ENCODE measurements around the gene NUBP2.
A peak's percentile ranks its signal among the peaks of the same experiment; 100 is the strongest.

The NUBP2 gene

GRCh38 chr16:1812732-1813163, 30.0 kb downstream of the NUBP2 start:
- DNase-seq, result peak; percentile 23 to 52 (median 42)

GRCh38 chr16:1815461-1815860, 32.7 kb downstream of the NUBP2 start:
- no peak for DNase-seq

- no peak for DNase-seq
Measured at GRCh38 chr16:1816396-1817275, 33.9 kb downstream of the NUBP2 start.

GRCh38 chr16:1817276-1817589, 34.5 kb downstream of the NUBP2 start:
- no peak for DNase-seq

GRCh38 chr16:1817716-1818115, 35.0 kb downstream of the NUBP2 start:
- DNase-seq, result no peak

GRCh38 chr16:1818204-1818872, 35.6 kb downstream of the NUBP2 start:
- no peak for DNase-seq

GRCh38 chr16:1818873-1819525, 36.2 kb downstream of the NUBP2 start:
- no peak for DNase-seq

- DNase-seq, result no peak
Measured at GRCh38 chr16:1819611-1820010, 36.9 kb downstream of the NUBP2 start.

GRCh38 chr16:1820096-1820945, 37.6 kb downstream of the NUBP2 start:
- DNase-seq, result no peak

GRCh38 chr16:1820946-1821290, 38.2 kb downstream of the NUBP2 start:
- DNase-seq, result no peak

GRCh38 chr16:1821861-1822611, 39.3 kb downstream of the NUBP2 start:
- no peak for DNase-seq

GRCh38 chr16:1822801-1823200, 40.0 kb downstream of the NUBP2 start:
- DNase-seq, result no peak

- no peak for DNase-seq
Measured at GRCh38 chr16:1823821-1824220, 41.1 kb downstream of the NUBP2 start.

- no peak for DNase-seq
Measured at GRCh38 chr16:1825381-1825863, 42.7 kb downstream of the NUBP2 start.

- DNase-seq, result peak; percentile 68 to 91 (median 81)
Measured at GRCh38 chr16:1825864-1826690, 43.3 kb downstream of the NUBP2 start.

- peak; percentile 82 to 92 (median 90) for DNase-seq
Measured at GRCh38 chr16:1826691-1827573, 44.2 kb downstream of the NUBP2 start, which contains the start of the genes FAHD1 and HAGH. Gene FAHD1, plus strand, starts transcription at chr16:1827206. Its CDS starts 33 bp downstream, at chr16:1827239. Gene HAGH, minus strand, starts transcription at chr16:1826825. Its CDS starts 38 bp downstream, at chr16:1826787.

- no peak for DNase-seq
Measured at GRCh38 chr16:1828645-1829410, 46.1 kb downstream of the NUBP2 start.

- no peak for DNase-seq
Measured at GRCh38 chr16:1830213-1830612, 47.5 kb downstream of the NUBP2 start.

Data from stimulated activated naive CD4-positive, alpha-beta T cell (primary cell).